KMS-11 (cell line): Measurements from ENCODE around the gene PIM1.

Experiments used
- H2AFZ ChIP-seq: fragments of 200-600 bp; sonication (generic); 2 replicates; pipeline ENCODE4 v1.6.1; 2016; ENCODE audit warnings: antibody characterized with exemption, mixed run types, low read depth
- H3K27ac ChIP-seq: fragments of 200-600 bp; sonication (generic); 2 replicates; pipeline ENCODE4 v1.6.1; 2016; ENCODE audit warnings: mild to moderate bottlenecking, mixed run types
- H3K27me3 ChIP-seq: fragments of 200-600 bp; sonication (generic); 2 replicates; pipeline ENCODE4 v1.6.1; 2017; ENCODE audit warnings: mild to moderate bottlenecking, low read depth, mixed run types, moderate library complexity; ENCODE audit not compliant: insufficient read depth
- H3K36me3 ChIP-seq: fragments of 200-600 bp; sonication (generic); 2 replicates; pipeline ENCODE4 v1.6.1; 2017; ENCODE audit warnings: mild to moderate bottlenecking, mixed run types; ENCODE audit not compliant: insufficient read depth
- H3K4me1 ChIP-seq: fragments of 200-600 bp; sonication (generic); 2 replicates; pipeline ENCODE4 v1.6.1; 2016; ENCODE audit warnings: mild to moderate bottlenecking, low read depth, mixed run types; ENCODE audit not compliant: poor library complexity, severe bottlenecking
- H3K4me2 ChIP-seq: fragments of 200-600 bp; sonication (generic); 2 replicates; pipeline ENCODE4 v1.7.0; 2016; ENCODE audit warnings: mild to moderate bottlenecking, mixed run types
- H3K4me3 ChIP-seq: fragments of 200-600 bp; sonication (generic); IDR thresholded peaks from 2 replicates; pipeline ENCODE4 v1.6.1; 2017; ENCODE audit warnings: low read depth, low read length, mixed read lengths; ENCODE audit not compliant: insufficient read depth
- H3K79me2 ChIP-seq: fragments of 200-600 bp; sonication (generic); 2 replicates; pipeline ENCODE4 v1.6.1; 2016; ENCODE audit warnings: low read depth, mixed run types; ENCODE audit not compliant: insufficient read depth
- H3K9ac ChIP-seq: fragments of 200-600 bp; sonication (generic); 2 replicates; pipeline ENCODE4 v1.6.1; 2016; ENCODE audit warnings: mild to moderate bottlenecking, mixed run types
- H4K20me1 ChIP-seq: fragments of 200-600 bp; sonication (generic); 2 replicates; pipeline ENCODE4 v1.6.1; 2016; ENCODE audit warnings: mild to moderate bottlenecking, mixed run types; ENCODE audit not compliant: insufficient read depth
- CTCF ChIP-seq: fragments of 200-600 bp; sonication (generic); conservative IDR thresholded peaks from 2 replicates; pipeline ENCODE4 v1.6.1; 2017; ENCODE audit warnings: low read depth, mild to moderate bottlenecking, antibody characterized with exemption, low read length, moderate library complexity, mixed read lengths

PIM1 gene

GRCh38 chr6:37134036-37134395 lies 35.9 kb upstream of the PIM1 start:
- Histone ChIP-seq H3K4me2 (no peak overlapping the region), H3K79me2 (no peaks in the 10 kb centered on the region), H3K4me3 (no peak overlapping the region), H3K27ac (no peak overlapping the region), H3K4me1 (no peaks in the 10 kb centered on the region), H3K27me3 (no peaks in the 10 kb centered on the region), H4K20me1 (no peaks in the 10 kb centered on the region), H3K36me3 (no peaks in the 10 kb centered on the region), H2AFZ (no peak overlapping the region), H3K9ac (no peak overlapping the region)
- no peak for TF ChIP-seq CTCF

- Histone ChIP-seq H3K27me3 (no peaks in the 10 kb centered on the region), H3K4me2 (no peak overlapping the region), H3K36me3 (no peaks in the 10 kb centered on the region), H3K4me1 (no peaks in the 10 kb centered on the region), H4K20me1 (no peaks in the 10 kb centered on the region), H3K4me3 (no peak overlapping the region), H2AFZ (no peak overlapping the region), H3K27ac (no peak overlapping the region), H3K9ac (no peak overlapping the region), H3K79me2 (no peaks in the 10 kb centered on the region)
- TF ChIP-seq CTCF = no peak
These were observed 35.4 kb upstream of the PIM1 start for GRCh38 chr6:37134396-37135191.

- H3K27ac ChIP-seq = no peak overlapping the region
- no peaks in the 10 kb centered on the region for H4K20me1 ChIP-seq
- H2AFZ ChIP-seq = no peak overlapping the region
- TF ChIP-seq CTCF = no peak
- H3K79me2 ChIP-seq = no peaks in the 10 kb centered on the region
- H3K9ac ChIP-seq = no peak overlapping the region
- H3K4me1 ChIP-seq = peaks cover 2% of the 10 kb centered on the region
- H3K36me3 ChIP-seq = no peaks in the 10 kb centered on the region
- no peak overlapping the region for H3K4me3 ChIP-seq
- H3K27me3 ChIP-seq = no peaks in the 10 kb centered on the region
- no peak overlapping the region for H3K4me2 ChIP-seq
These were observed 33.9 kb upstream of the PIM1 start for GRCh38 chr6:37135835-37136694.

- no peaks in the 10 kb centered on the region for H3K27me3 ChIP-seq
- H3K4me2 ChIP-seq = no peak overlapping the region
- H2AFZ ChIP-seq = no peak overlapping the region
- no peak overlapping the region for H3K4me3 ChIP-seq
- H3K79me2 ChIP-seq = no peaks in the 10 kb centered on the region
- peaks cover 10% of the 10 kb centered on the region for H3K4me1 ChIP-seq
- H3K9ac ChIP-seq = no peak overlapping the region
- no peak overlapping the region for H3K27ac ChIP-seq
- H3K36me3 ChIP-seq = no peaks in the 10 kb centered on the region
- TF ChIP-seq CTCF = no peak
- H4K20me1 ChIP-seq = no peaks in the 10 kb centered on the region
These were observed 33.1 kb upstream of the PIM1 start for GRCh38 chr6:37136821-37137200.
